Nephron progenitor cell (in vitro differentiated cells): ENCODE measurements around the gene ZFP92.

Experiments used
- DNase-seq: peaks from one replicate; pipeline ENCODE4 v3.0.0; 2021
- H3K27ac Mint-ChIP-seq: 2 replicates; pipeline ENCODE4 v1.8.0; 2021; ENCODE audit warnings: mild to moderate bottlenecking, moderate library complexity, mixed read lengths
- H3K27me3 Mint-ChIP-seq: 2 replicates; pipeline ENCODE4 v1.8.0; 2021; ENCODE audit warnings: mild to moderate bottlenecking, low read depth, mixed read lengths; ENCODE audit not compliant: poor library complexity
- H3K36me3 Mint-ChIP-seq: 2 replicates; pipeline ENCODE4 v1.8.0; 2021; ENCODE audit warnings: low read depth, mixed read lengths
- H3K4me1 Mint-ChIP-seq: 2 replicates; pipeline ENCODE4 v1.8.0; 2021; ENCODE audit warnings: mixed read lengths
- H3K4me3 Mint-ChIP-seq: 2 replicates; pipeline ENCODE4 v1.8.0; 2021; ENCODE audit warnings: mild to moderate bottlenecking, moderate library complexity, mixed read lengths
- H3K9me3 Mint-ChIP-seq: 2 replicates; pipeline ENCODE4 v1.8.0; 2021; ENCODE audit warnings: mild to moderate bottlenecking, moderate library complexity, mixed read lengths
- TF ChIP-seq, protein P1 (sequence below): fragments of 200-600 bp; sonication (generic); IDR thresholded peaks from 2 replicates; pipeline ENCODE4 v1.5.0; 2021; ENCODE audit warnings: antibody characterized with exemption

Gene ZFP92

DNA sequence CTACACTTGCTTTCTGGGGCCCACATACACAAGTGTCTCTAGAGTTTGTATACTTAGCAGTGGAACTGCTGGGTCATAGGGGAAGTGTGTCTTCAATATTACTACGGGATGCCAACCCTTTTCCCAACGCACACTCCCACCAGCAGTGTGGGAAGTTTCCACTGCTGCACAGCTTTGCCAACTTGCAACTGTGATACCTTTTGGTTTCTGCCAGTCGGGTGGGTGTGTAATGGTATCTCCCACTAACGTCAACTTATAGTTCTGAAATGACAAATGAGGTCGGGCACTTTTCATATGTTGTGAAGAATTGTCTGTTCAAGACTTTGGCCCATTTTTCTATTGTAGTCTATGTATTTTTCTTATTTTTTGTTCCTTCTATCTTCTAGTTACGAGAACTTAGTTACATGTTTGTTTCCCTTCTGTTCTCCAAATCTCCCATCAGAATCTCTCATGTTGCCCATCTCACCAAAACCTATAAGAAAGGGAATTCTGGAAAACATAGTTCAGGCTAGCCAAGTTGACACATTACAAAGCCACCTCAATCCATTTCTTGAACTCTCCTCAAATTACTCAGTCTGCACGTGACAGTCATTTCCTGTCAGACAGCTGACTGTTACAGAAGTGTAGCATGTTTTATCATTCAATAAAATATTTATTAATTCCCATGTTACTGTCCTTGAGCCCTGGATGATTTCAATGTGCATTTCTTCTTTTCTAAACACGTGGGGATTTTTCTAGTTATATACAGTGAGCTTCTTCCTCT, 40.8 kb upstream of the ZFP92 start:
- Mint-ChIP-seq H3K4me3 (no peak overlapping the region), H3K27ac (no peak overlapping the region), H3K36me3 (no peaks in the 10 kb centered on the region), H3K4me1 (peaks cover 23% of the 10 kb centered on the region), H3K27me3 (peaks cover 8% of the 10 kb centered on the region), H3K9me3 (peaks cover 80% of the 10 kb centered on the region)
- DNase-seq: no peak
- TF ChIP-seq, protein P1, sequence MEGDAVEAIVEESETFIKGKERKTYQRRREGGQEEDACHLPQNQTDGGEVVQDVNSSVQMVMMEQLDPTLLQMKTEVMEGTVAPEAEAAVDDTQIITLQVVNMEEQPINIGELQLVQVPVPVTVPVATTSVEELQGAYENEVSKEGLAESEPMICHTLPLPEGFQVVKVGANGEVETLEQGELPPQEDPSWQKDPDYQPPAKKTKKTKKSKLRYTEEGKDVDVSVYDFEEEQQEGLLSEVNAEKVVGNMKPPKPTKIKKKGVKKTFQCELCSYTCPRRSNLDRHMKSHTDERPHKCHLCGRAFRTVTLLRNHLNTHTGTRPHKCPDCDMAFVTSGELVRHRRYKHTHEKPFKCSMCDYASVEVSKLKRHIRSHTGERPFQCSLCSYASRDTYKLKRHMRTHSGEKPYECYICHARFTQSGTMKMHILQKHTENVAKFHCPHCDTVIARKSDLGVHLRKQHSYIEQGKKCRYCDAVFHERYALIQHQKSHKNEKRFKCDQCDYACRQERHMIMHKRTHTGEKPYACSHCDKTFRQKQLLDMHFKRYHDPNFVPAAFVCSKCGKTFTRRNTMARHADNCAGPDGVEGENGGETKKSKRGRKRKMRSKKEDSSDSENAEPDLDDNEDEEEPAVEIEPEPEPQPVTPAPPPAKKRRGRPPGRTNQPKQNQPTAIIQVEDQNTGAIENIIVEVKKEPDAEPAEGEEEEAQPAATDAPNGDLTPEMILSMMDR: no peak

DNA sequence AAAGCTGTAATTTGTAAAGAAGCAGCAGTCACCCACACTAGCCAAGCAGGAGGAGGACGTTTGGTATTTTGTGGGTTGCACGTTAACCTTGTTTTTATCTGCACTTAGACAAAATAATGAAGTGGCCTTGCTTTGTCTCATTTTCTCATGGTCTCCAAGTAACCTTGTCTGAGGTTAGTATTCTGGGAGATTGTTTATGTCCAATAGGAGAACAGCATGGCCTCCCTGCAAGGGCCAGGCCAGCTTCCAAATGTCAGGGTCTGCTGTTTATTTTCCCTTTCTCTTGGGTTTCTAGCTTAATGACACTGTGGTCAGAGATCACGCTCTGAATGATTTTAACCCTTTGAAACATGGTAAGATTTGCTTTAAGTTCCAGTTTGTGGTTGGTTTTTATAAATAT, 40.0 kb upstream of the ZFP92 start:
- TF ChIP-seq, protein P1: no peak
- peaks cover 80% of the 10 kb centered on the region for H3K9me3 Mint-ChIP-seq
- H3K4me1 Mint-ChIP-seq: peaks cover 23% of the 10 kb centered on the region
- peaks cover 5% of the 10 kb centered on the region for H3K27me3 Mint-ChIP-seq
- no peak for DNase-seq
- no peak overlapping the region for H3K27ac Mint-ChIP-seq
- no peak overlapping the region for H3K4me3 Mint-ChIP-seq
- no peaks in the 10 kb centered on the region for H3K36me3 Mint-ChIP-seq

- no peak overlapping the region for H3K4me3 Mint-ChIP-seq
- H3K36me3 Mint-ChIP-seq: no peaks in the 10 kb centered on the region
- H3K4me1 Mint-ChIP-seq: peaks cover 23% of the 10 kb centered on the region
Measured at GRCh38 chrX:153372949-153373348, 38.3 kb upstream of the ZFP92 start.

GRCh38 chrX:153374426-153374825, 36.8 kb upstream of the ZFP92 start:
- Mint-ChIP-seq H3K36me3 (no peaks in the 10 kb centered on the region), H3K9me3 (peaks cover 85% of the 10 kb centered on the region), H3K4me1 (peaks cover 23% of the 10 kb centered on the region), H3K4me3 (no peak overlapping the region), H3K27me3 (peaks cover 11% of the 10 kb centered on the region), H3K27ac (no peak overlapping the region)
- TF ChIP-seq, protein P1: no peak
- no peak for DNase-seq

More at GRCh38 chrX:153372949-153373348, 38.3 kb upstream of the ZFP92 start:
- peaks cover 4% of the 10 kb centered on the region for H3K27me3 Mint-ChIP-seq
- H3K9me3 Mint-ChIP-seq: peaks cover 82% of the 10 kb centered on the region
- no peak overlapping the region for H3K27ac Mint-ChIP-seq
- TF ChIP-seq, protein P1: no peak
- no peak for DNase-seq

DNA sequence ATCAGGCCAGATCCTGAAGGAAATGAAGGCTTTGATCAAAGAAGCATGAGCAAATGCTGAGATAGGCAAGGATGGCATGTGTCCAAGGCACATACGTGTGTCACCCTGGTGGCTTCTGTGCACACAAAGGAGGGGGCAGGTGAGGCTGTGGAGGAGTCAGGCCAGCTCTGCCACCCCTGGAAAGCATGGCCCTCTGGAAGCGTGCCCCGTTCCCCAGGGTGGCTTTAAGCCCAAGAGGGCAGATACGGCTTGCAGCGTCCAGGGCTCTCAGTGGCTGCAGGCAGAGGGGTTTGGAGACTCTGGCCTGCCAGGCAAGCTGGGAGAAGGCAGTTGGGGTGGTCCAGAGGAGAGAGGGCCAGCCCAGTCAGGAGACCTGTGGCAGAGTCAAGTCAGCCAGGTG, 35.7 kb upstream of the ZFP92 start:
- Mint-ChIP-seq H3K9me3 (peaks cover 80% of the 10 kb centered on the region), H3K27me3 (peaks cover 11% of the 10 kb centered on the region), H3K36me3 (no peaks in the 10 kb centered on the region), H3K4me3 (no peak overlapping the region), H3K27ac (no peak overlapping the region), H3K4me1 (peaks cover 21% of the 10 kb centered on the region)
- no peak for DNase-seq
- TF ChIP-seq, protein P1: no peak

- Mint-ChIP-seq H3K9me3 (peaks cover 68% of the 10 kb centered on the region), H3K36me3 (no peaks in the 10 kb centered on the region), H3K4me3 (no peak overlapping the region), H3K27ac (no peak overlapping the region), H3K27me3 (peaks cover 11% of the 10 kb centered on the region), H3K4me1 (peaks cover 3% of the 10 kb centered on the region)
- TF ChIP-seq, protein P1: no peak
- no peak for DNase-seq
Measured at GRCh38 chrX:153377727-153378126, 33.5 kb upstream of the ZFP92 start.
